Osteoblast (primary cell): Measurements from ENCODE around the gene DMRT1. TPM values are rescaled to one million over a fixed set of nuclear protein-coding genes. Genes with fewer than 3 reads are reported as not detected.

Experiments
- DNase-seq: peaks from one replicate; pipeline ENCODE4 v3.0.0; 2011; ENCODE audit warnings: low spot score, mixed read lengths; ENCODE audit not compliant: insufficient read length; ENCODE audit errors: missing footprints
- H2AFZ ChIP-seq: 2 replicates; pipeline ENCODE4 v1.6.0; 2011; ENCODE audit warnings: mild to moderate bottlenecking, low read length
- H3K27ac ChIP-seq: 2 replicates; pipeline ENCODE4 v1.5.1; 2011; ENCODE audit warnings: mild to moderate bottlenecking, low read depth, low read length, moderate library complexity
- H3K27me3 ChIP-seq: 2 replicates; pipeline ENCODE4 v1.6.0; 2012; ENCODE audit warnings: mild to moderate bottlenecking, control low read depth, inconsistent platforms, low read length, moderate library complexity; ENCODE audit not compliant: insufficient read depth
- H3K36me3 ChIP-seq: 2 replicates; pipeline ENCODE4 v1.5.1; 2011; ENCODE audit warnings: mild to moderate bottlenecking, low read length, control low read depth, moderate library complexity; ENCODE audit not compliant: insufficient read depth
- H3K4me1 ChIP-seq: 2 replicates; pipeline ENCODE4 v1.5.1; 2011; ENCODE audit warnings: mild to moderate bottlenecking, low read length, control low read depth, moderate library complexity; ENCODE audit not compliant: insufficient read depth
- H3K4me2 ChIP-seq: 2 replicates; pipeline ENCODE4 v1.6.0; 2011; ENCODE audit warnings: mild to moderate bottlenecking, low read length; ENCODE audit not compliant: insufficient read depth
- H3K4me3 ChIP-seq: fragments of 200-600 bp; sonication (generic); 3 replicates; pipeline ENCODE4 v1.5.1; 2012; ENCODE audit warnings: mild to moderate bottlenecking, low read length, inconsistent platforms; ENCODE audit not compliant: insufficient read depth
- H3K79me2 ChIP-seq: 2 replicates; pipeline ENCODE4 v1.6.0; 2012; ENCODE audit warnings: mild to moderate bottlenecking, low read length, control low read depth, inconsistent platforms; ENCODE audit not compliant: insufficient read depth
- H3K9me3 ChIP-seq: 2 replicates; pipeline ENCODE4 v1.5.1; 2011; ENCODE audit warnings: low read depth, low read length, control low read depth
- H4K20me1 ChIP-seq: 2 replicates; pipeline ENCODE4 v1.6.0; 2012; ENCODE audit warnings: mild to moderate bottlenecking, low read length, control low read depth; ENCODE audit not compliant: insufficient read depth
- total RNA-seq: library from RNA; depleted of rRNA; stranded (reverse); fragments of >200 nt; gene quantifications from 2 replicates; pipeline ENCODE4 v1.2.3, GENCODE V29; 2012
- TF ChIP-seq, protein P1 (sequence below): IDR thresholded peaks from 2 replicates; pipeline ENCODE4 v1.5.1; 2011; ENCODE audit warnings: mild to moderate bottlenecking, low read depth, low read length, moderate library complexity; ENCODE audit errors: extremely low read depth

Gene DMRT1
- total RNA-seq, 1 donor, result not detected

- H3K4me2 ChIP-seq, result peak overlapping the region; percentile 2
These were observed 126.6 kb downstream of the DMRT1 start for GRCh38 chr9:967903-968641.

GRCh38 chr9:969310-970150, 128.0 kb downstream of the DMRT1 start:
- Histone ChIP-seq H3K36me3 (no peaks in the 10 kb centered on the region), H3K4me2 (no peak overlapping the region), H3K4me3 (no peak overlapping the region), H2AFZ (no peak overlapping the region), H4K20me1 (no peaks in the 10 kb centered on the region), H3K79me2 (no peaks in the 10 kb centered on the region), H3K4me1 (no peaks in the 10 kb centered on the region), H3K27ac (no peak overlapping the region), H3K27me3 (peaks cover 38% of the 10 kb centered on the region), H3K9me3 (no peaks in the 10 kb centered on the region)
- no peak for DNase-seq
- TF ChIP-seq, protein P1, sequence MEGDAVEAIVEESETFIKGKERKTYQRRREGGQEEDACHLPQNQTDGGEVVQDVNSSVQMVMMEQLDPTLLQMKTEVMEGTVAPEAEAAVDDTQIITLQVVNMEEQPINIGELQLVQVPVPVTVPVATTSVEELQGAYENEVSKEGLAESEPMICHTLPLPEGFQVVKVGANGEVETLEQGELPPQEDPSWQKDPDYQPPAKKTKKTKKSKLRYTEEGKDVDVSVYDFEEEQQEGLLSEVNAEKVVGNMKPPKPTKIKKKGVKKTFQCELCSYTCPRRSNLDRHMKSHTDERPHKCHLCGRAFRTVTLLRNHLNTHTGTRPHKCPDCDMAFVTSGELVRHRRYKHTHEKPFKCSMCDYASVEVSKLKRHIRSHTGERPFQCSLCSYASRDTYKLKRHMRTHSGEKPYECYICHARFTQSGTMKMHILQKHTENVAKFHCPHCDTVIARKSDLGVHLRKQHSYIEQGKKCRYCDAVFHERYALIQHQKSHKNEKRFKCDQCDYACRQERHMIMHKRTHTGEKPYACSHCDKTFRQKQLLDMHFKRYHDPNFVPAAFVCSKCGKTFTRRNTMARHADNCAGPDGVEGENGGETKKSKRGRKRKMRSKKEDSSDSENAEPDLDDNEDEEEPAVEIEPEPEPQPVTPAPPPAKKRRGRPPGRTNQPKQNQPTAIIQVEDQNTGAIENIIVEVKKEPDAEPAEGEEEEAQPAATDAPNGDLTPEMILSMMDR, result no peak

More at GRCh38 chr9:967903-968641, 126.6 kb downstream of the DMRT1 start:
- Histone ChIP-seq H3K79me2 (no peaks in the 10 kb centered on the region), H3K9me3 (no peaks in the 10 kb centered on the region), H3K36me3 (no peaks in the 10 kb centered on the region), H3K27ac (no peak overlapping the region), H3K4me1 (no peaks in the 10 kb centered on the region), H3K4me3 (peak overlapping the region; percentile 33), H4K20me1 (no peaks in the 10 kb centered on the region), H2AFZ (peak overlapping the region; percentile 64), H3K27me3 (peaks cover 31% of the 10 kb centered on the region)
- TF ChIP-seq, protein P1, result no peak
- DNase-seq, result no peak

- H3K27ac ChIP-seq, result no peak overlapping the region
- no peak overlapping the region for H2AFZ ChIP-seq
- no peaks in the 10 kb centered on the region for H3K9me3 ChIP-seq
- no peaks in the 10 kb centered on the region for H3K36me3 ChIP-seq
- H3K27me3 ChIP-seq, result peaks cover 43% of the 10 kb centered on the region
- no peak for DNase-seq
- H3K4me3 ChIP-seq, result no peak overlapping the region
- H4K20me1 ChIP-seq, result no peaks in the 10 kb centered on the region
- H3K4me2 ChIP-seq, result no peak overlapping the region
- TF ChIP-seq, protein P1, result no peak
- H3K4me1 ChIP-seq, result no peaks in the 10 kb centered on the region
- no peaks in the 10 kb centered on the region for H3K79me2 ChIP-seq
These were observed 128.9 kb downstream of the DMRT1 start for GRCh38 chr9:970151-970996.
